GM12892 (cell line): ENCODE results near the gene TCF19.

Source experiments
- POLR2A ChIP-seq: IDR thresholded peaks from 2 replicates; pipeline ENCODE4 v1.6.1; 2011; ENCODE audit warnings: low read depth, low read length, control low read depth
- POLR2AphosphoS5 ChIP-seq: IDR thresholded peaks from 2 replicates; pipeline ENCODE4 v1.6.1; 2011; ENCODE audit warnings: low read depth, low read length, control low read depth
- TAF1 ChIP-seq: IDR thresholded peaks from 2 replicates; pipeline ENCODE4 v1.6.1; 2011; ENCODE audit warnings: low read depth, mild to moderate bottlenecking, control low read depth, low read length, borderline replicate concordance

- TF ChIP-seq POLR2AphosphoS5 (no peak), POLR2A (no peak), TAF1 (no peak)
Observed at GRCh38 chr6:31135710-31136109, 22.7 kb upstream of the TCF19 start.
